ENCODE results near the gene KIF14.
"Not testable (repeated sequence)": the region's sequence is repeated elsewhere in the genome, so short reads cannot be mapped to it uniquely, and the experiment has no call there.

KIF14 gene

DNA sequence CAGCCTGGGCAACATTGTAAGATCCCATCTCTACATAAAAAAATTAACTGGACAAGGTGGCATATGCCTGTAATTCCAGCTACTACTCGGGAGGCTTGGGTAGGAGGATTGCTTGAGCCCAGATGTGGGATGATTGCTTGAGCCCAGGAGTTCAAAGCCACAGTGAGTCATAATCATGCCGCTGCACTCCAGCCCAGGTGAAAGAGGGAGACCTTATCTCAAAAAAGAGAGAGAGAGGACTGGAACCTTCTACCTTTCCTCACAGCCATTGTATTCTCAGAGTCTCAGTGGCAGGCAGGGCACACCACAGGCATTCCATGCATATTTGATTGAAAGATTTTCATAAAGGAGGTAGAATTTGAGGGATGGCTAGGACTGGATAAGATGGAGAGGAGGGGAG, 78.4 kb downstream of the KIF14 start:
- DNase-seq (ENCODE audit: low read depth in 2 of 2, low spot score in 1 of 2), result no peak

DNA sequence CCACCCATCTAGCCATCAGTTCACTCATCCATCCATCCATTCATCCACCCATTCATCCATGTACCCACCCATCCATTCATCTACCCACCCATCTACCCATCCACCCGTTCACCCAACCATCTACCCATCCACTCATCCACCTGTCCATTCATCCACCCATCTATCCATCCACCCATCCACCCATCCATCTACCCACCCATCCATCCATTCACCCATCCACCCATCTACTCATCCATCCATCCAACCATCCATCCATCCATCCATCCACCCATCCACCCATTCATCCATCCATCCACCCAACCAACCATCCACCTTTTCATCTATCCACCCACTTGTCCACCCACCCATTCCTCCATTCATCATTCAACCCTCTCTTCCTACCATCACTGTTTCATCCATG, 80.3 kb downstream of the KIF14 start:
- no peak for DNase-seq (ENCODE audit: low read depth in 2 of 2, low spot score in 1 of 2)

DNA sequence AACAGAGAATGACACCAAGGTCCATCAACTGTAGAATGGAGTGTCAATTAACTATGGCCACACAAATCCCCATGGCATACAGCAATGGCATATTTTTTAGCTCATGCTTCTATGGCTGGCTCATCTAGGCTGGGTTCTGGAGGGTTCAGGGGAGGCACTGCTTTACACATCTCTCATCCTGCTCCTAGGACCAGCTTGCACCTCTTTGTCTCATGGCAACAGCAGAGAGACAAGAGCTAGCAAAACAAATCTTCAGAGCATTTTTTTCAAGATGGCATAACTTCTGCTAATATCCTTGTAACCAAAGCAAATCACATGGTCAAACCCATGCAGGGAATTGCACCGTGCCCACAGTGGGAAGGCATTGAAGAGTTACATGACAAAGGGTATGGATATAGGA, 82.4 kb downstream of the KIF14 start:
- no peak for DNase-seq (ENCODE audit: low read depth in 2 of 2, low spot score in 1 of 2)

DNA sequence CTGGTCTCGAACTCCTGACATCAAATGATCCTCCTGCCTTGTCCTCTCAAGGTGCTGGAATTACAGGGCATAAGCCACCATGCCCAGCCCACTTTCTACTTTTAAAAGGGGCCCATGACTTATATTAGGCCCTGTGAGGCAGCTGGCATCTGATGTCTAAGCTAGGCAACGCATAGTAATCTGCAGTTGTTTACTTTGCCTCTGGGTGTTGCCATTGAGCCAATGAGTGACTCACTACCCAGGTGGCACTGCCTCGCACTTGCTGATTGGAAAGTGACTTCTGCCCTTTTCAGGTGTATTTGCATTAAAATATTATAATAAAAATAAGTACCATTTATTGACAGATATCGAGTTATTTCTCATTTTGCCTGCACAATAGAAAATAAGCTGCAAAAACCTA, 84.9 kb downstream of the KIF14 start:
- DNase-seq (ENCODE audit: low read depth in 2 of 2, low spot score in 1 of 2), result no peak

DNA sequence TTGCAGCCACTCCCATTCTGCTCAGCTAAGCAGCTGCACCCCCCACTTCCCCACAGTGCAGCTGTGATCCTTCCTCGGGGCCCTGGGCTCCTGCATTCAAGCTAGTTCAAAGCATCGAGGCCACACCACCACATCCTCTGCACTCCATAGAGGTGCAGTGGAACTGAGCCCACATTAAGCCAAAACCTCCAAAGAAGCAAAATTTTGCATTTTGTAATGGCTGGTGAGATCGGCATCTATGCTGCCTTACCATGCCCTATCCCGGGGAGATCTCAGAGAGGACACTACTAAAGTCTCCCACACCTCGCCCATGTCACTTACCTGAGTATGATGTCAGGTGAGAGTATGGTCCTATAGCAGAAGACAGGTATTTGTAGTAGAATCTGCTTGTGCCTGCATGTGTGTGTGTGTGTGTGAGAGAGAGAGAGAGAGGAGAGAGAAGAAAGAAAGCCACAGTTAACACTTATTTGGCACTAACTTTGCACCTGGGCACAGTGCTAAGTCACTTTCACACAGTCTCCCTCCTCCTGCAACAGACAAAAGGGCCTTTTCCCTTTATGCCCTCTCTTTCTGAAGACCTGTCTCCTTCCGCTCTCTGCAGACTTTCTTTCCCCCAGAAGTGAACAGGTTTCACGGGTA, 89.8 kb downstream of the KIF14 start:
- no peak for DNase-seq (ENCODE audit: low read depth in 2 of 2, low spot score in 1 of 2)

DNA sequence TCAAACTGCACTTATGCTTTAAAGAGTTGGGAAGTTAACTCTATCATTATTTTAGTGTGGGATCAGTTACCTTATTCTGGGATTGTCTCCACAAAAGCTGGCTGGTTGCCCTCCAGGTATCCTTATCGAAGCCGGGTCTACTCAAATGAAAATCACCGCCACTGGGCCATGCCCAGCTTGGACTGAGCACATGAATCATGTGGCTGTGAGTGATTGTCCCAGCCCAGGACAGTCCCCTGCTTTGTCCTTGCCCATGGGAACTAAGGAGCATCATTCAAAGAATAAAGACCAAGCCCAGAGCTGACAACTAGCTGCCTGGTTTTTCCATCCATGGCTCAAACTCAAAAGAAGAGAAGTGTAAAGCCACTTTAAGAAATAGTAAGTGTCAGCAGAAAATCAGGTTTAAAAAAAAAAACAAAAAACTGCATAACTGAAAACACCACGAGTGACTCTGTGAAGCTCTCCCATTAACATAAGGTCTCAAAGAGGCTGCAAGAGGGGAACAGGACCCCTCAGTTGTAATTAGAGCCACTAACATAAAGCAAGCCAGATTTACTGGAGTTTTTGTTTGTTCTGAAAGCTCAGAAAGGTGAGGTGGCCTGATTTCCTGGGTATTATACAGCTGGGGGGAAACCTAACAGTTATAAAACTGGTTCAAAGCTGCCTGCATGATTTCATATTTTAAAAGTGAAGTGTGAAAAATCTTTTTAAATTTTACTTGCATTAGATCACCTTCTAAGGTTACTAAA, 91.5 kb downstream of the KIF14 start:
- DNase-seq (ENCODE audit: low read depth in 2 of 2, low spot score in 1 of 2), result no peak

DNA sequence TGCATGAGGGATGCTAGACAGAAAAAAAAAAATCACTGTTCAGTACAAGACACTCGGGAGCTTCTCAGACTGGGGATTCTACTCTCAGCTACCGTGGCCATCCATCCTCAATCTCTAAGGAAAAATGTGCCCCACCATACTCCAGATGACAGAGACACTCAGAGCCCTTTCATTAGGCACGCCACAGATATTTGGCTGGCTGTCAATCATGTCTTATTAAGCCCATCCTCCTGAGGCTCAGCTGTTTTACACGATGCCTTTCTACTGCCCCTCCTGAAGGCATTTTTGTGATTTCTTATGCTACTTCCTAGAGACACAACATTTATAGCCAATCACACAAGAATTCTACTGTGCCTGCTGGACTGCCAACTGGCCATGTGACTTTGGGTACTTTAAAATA, 92.9 kb downstream of the KIF14 start:
- DNase-seq (ENCODE audit: low read depth in 2 of 2, low spot score in 1 of 2), result no peak

DNA sequence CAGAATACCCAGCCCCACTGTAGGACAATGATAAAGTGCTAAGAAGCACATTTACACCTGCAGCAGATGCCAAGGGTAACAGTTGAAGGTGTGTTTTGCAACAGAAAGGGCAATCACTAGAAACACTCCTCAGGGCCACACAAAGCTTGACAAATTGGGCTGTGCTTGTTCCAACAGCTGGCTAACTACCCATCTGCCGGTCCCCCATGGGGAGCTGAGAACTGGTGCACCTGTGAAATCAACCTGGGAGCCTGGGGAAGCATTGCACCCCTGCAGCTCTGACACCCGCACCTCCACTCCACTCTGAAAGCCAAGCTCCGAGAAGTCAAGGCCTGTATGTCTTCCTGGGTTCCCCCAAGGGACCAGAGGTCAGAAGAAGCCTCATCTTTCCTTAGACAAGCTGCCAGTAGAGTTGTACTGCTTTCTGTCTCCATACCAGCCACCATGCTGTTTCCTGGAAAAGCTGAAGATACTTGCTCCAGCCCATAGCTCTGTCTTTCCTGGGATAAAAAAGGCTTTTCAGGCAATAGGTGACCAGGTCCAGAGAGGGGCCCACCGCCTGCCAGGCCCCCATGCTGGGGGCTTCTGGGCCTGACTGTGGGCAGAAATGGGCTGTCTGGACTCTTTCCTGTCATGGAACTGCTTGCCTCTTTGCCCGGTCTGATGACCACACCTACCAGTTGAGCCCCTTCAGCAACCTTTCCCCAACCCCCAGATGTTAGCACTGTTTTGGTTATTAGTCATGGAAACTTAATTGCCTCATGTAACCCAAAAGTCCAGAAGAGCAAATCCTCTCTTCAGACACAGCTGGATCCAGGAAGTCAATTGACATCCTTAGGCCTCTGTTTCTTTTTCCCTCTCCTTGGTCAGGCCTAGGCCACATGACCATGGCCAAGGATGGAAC, 93.6 kb downstream of the KIF14 start:
- DNase-seq (ENCODE audit: low read depth in 2 of 2, low spot score in 1 of 2), result no peak

DNA sequence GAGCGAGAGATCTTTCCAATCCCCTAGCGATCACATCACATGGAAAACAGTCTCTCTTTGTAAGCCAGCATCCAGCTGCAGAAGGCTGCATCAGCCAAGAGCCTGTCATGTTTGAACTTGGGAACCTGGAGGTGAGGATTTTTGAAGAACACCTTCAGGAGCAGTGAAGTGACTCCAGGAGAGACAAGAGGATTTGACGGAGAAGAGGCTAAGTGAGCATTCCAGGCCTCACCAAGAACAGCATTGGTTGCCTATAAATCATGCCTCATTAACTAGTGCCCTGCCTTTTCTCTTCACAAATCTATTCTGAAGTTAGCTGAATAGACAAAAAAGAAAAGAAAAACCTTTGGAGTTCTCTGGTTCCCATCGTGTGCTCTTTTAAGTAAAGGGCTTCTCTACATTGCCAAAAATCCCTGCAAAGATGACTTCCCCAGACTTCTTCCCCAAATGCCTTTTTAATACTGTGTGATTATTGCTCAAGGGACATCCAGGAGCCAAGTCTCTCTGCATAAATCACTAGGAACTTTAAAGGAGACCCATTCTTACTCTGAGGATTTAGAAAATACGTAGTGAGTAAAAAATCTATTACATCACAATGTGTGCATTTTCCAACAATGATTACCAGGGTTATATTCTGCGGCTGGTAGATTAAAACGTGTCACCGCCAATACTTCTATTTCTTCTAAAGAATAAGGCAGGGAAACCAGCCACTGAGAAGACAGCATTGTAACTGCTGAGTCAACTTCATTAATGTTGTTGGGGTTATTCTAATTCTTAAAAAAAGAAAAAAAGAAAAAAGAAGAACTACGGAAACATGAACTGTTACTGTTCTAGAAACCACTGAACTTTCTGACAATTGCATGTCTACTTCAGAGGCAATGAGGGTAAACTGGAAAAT, 95.2 kb downstream of the KIF14 start:
- DNase-seq (ENCODE audit: low read depth in 2 of 2, low spot score in 1 of 2), result no peak

DNA sequence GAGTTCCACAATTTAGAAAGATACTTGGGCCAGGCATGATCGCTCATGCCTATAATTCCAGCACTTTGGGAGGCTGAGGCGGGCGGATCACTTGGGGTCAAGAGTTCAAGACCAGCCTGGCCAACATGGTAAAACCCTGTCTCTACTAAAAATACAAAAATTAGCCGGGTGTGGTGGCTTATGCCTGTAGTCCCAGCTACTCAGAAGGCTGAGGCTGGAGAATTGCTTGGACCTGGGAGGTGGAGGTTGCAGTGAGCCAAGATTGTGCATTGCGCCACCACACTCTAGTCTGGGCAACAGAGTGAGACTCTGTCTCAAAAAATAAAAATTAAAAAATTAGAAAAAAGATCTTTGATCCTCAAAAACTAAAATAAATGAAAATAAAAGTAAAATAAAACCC, 96.0 kb downstream of the KIF14 start:
- not testable (repeated sequence) for DNase-seq (ENCODE audit: low read depth in 2 of 2, low spot score in 1 of 2)

DNA sequence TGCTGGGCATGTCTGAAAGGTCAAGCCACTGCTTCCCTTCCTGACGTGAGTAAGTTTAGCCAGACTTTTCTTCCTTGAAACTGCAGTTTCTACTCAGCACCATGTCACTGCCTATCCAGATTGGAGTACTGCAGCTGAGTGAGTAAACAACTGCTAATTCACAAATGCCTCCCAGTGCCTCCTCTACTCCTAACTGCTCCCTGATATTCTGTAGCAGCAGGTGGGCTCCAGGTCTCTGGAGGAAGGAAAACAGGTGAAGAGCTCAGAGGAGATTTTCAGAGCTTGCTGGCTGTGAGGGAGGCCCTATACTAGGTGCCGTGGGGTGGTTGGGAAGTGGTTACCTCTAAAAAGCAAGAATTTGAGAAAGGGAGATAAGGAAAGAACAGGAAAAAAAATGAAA, 96.5 kb downstream of the KIF14 start:
- no peak for DNase-seq (ENCODE audit: low read depth in 2 of 2, low spot score in 1 of 2)

DNA sequence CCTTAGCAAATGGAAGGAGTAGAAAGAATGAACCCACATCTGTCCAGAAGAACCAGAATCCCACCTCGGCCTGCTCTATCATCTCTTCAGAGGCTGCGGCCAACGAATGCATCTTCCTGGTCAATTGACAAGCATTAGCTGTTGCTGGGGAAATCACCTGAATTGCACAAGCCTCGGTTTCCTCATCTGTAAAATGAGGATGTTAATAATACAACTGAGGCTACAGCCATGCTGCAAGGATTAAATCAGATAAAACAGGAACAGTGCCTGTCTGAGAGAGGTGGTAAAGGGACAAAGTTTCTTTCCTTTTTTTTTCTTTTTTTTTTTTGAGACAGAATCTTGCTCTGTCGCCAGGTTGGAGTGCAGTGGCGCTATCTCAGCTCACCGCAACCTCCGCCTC, 99.8 kb downstream of the KIF14 start:
- no peak for DNase-seq (ENCODE audit: low read depth in 2 of 2, low spot score in 1 of 2)

DNA sequence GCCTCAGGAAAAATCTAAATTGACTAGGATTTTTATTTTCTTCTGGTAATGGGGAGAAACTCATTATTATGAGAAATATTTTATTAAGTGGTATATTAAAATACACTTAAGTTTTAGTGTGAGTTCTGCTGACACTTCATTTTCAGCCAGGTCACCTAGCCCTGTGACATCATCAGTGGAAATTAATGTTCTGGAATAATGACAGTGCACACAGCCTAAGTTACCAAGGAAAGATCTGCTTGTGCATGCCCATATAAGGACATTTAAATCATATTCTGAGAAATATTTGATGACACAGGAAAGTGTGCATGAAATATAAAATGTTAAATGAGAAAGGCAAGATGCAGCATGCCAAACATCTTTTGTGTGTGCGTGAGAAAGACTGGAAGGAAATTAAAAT, 102.0 kb downstream of the KIF14 start:
- DNase-seq (ENCODE audit: low read depth in 2 of 2, low spot score in 1 of 2), result no peak

DNA sequence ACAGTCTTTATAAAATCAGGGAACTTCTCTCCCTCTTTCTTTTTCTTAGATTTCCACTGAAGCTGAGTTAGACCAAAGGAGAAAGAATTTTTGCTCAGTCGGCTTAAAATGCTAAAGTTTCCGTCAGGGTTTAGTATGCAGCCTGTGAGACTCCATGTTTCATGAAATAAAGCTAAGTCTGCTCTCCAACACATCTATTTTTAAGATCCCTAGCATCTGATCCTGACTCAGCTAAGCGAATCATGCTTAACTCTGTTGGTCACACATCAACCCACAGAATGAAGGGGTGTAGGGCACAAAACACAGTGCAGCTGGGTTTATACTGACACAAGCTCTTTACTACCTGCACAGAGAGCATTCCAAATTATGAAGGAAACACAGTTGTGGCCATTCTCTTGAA, 108.4 kb downstream of the KIF14 start:
- no peak for DNase-seq (ENCODE audit: low read depth in 2 of 2, low spot score in 1 of 2)

DNA sequence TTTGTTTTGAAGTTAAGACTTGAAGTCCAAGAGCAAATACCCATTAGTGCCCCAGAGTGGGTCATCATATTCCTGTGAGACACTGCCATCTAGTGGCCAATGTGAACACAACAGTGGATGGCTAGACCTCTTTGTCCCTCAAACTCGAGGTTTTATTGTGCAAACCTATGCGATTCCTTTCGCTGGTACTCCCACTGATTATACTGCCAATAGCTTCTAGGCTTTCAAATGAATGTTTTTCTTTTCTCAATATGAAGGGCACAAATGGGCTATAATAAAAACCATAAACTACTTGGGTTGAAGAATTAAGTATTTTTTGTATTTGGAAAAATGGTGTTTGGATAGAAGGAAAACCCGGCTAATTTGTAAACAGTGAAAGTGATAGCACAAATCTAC, 110.3 kb downstream of the KIF14 start:
- DNase-seq (ENCODE audit: low read depth in 2 of 2, low spot score in 1 of 2), result peak; percentile 20 to 48

DNA sequence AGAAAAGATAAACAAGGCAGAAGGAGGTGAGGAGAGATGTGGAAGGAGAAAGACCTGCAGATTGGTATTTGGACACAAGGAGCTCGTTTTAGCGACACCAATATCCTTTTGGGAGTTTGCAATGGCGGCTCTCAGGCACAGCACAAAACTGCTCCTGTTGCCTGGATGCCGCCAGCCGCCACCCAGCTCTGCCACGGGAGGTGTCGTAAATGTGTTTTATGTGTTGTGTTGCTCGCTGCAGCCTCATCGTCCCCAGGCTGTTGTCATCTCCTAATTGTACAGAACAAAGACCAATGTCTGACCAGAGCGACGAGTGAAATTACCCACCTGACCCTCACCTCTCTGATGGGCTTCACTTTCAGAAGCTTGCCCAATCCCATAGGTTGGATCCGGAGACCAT, 114.1 kb downstream of the KIF14 start:
- DNase-seq (ENCODE audit: low read depth in 2 of 2, low spot score in 1 of 2), result no peak

DNA sequence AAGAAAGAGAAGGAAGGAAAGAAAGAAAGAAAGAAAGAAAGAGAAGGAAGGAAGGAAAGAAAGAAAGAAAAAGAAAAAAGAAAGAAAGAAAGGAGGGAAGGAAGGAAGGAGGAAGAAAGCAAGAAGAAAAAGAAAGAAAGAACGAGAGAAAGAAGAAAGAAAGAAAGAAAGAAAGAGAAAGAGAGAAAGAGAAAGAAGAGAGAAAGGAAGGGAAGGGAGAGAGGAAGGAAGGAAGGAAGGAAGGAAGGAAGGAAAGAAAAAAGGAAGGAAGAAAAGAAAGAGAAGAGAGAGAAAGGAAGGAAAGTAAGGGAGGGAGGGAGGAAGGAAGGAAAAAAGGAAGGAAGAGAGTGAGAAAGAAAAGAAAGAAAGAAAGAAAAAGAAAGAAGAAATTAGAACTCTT, 115.3 kb downstream of the KIF14 start:
- DNase-seq (ENCODE audit: low read depth in 2 of 2, low spot score in 1 of 2), result no peak

Data from stimulated activated CD8-positive, alpha-beta memory T cell treated with anti-CD3 and anti-CD28 coated beads, Interleukin-4, amount 100 ng/mL, for 4 hours (primary cell).